ENCODE data around the gene STK40.
A peak's percentile ranks its signal among the peaks of the same experiment; 100 is the strongest.

Gene STK40

DNA sequence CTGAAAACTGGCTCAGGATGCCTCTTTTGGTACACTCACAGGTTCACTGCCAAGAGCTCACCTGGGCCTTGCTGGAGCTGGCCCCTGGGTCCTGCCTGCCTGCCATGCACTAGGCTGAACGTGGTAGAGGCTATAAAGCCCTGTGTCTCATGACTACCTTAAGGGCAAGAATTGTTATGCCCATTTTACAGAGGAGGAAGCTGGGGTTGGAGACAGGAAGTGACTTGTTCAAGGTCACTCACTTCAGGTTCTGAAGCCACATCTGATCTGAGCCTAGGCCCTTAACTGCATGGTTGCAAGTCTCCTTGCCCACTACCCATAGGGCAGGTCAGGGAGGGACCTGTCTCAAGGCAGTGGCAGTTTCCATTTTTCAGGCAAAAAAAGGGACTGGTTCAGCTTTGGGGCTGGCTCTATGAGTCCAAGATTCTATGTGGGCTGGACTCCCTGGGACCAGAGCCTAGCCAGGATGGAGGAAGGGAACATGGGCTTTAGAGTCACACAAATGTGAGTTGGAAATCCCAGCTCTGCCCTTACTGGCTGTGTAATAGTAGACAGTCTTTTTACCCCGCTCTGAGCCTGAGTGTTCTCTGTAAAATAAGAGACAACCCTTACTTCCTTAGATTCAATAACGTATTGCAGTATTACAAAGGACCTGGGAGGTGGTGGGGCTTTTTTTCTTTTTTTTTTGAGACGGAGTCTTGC is 7.8 kb downstream of the STK40 start:
- no peak for DNase-seq (ENCODE audit: low read depth in 2 of 3, low spot score in 2 of 3)

DNA sequence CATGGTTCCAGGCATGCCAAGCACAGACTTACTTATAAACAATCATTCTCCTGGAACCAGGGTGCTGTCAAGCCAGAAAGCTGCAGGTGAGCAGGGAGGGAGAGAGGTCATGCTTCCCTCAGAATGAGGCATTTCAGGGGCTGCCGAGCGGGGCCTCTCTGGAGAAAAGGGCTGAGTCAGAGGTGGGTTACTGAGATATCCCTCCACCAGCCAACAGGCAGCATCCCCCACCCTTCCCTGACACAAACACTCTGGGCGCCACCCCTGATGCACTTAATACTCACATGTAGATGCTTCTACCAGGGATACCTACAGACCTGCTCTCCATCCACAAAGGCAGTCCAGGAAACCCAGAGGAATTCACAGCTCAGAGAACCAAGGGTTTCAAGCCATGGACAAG is 13.1 kb downstream of the STK40 start:
- no peak for DNase-seq (ENCODE audit: low read depth in 2 of 3, low spot score in 2 of 3)

DNA sequence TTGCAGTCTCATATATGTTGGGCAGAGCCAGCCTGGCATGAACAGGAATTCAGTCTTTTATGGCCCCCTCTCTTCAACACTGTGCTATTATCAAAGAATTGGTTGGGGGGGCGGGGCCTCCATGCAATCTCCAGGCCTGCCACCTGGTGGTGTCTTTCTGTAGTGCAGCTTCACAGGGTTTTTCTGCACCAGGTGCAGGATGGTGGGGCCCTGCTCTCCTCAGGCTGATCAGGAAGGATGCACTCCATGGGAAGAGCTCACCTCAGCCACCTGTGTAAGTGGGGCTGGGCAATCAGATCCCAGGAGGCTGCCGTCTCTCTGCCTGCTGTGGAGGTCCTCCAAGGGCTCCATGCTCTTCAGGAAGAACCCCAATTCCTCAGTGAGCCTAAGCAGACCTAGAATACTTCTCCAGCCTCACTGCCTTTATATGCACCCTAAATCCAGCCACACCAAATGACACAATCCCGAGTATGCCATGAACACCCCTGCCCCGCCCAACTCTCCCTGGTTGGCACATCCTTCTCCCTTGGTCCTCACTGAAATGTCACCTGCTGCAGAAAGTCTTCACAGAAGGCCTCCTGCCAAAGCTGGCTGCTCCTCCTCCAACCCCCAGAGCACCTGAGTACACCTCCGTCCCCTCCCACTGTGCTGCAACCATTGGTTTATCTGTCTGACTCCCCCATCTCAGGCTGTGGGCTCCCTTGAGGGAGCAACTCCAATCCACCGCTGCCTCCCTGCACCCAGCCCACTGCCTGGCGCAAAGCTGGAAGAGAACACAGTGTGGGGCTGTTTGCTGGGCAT is 16.5 kb downstream of the STK40 start:
- peak; percentile 47 to 86 (median 82) for DNase-seq (ENCODE audit: low read depth in 2 of 3, low spot score in 2 of 3)

DNA sequence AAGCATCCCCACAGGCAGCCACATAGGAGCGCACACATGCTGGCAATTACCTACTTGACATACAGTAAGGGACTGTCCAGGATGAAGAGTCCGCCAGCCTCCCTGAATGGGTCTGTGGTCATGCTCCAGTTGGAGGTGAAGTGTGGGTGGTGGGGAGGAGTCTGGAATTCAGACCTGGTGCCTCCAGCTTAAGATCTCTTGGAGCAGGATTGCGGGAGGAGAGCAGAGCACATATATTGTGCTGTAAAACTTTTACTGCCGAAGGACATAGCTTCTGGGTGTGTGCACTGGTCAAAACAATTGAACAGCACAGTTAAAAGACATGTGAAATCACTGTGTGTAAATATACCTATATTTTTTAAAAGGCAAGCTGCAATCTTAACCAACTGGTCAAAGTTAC is 17.9 kb downstream of the STK40 start:
- DNase-seq (ENCODE audit: low read depth in 2 of 3, low spot score in 2 of 3): no peak

DNA sequence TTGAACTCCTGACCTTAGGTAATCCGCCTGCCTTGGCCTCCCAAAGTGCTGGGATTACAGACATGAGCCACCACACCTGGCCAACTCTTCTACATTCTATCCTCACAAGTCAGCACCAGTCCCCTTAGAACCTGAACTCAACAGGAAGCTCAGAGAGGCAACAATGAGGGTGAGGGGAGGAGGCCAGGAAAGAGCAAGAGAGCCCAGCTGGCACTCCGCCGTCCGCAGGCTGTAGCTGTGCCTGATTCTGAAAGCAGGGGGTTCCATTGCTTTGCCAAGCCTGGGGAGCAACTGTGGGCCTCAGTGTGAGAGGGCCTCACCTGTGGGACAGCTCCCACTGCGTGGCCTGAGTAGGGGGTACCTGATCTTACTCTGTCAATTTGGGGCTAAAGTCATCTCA is 18.7 kb downstream of the STK40 start:
- DNase-seq (ENCODE audit: low read depth in 2 of 3, low spot score in 2 of 3): no peak

DNA sequence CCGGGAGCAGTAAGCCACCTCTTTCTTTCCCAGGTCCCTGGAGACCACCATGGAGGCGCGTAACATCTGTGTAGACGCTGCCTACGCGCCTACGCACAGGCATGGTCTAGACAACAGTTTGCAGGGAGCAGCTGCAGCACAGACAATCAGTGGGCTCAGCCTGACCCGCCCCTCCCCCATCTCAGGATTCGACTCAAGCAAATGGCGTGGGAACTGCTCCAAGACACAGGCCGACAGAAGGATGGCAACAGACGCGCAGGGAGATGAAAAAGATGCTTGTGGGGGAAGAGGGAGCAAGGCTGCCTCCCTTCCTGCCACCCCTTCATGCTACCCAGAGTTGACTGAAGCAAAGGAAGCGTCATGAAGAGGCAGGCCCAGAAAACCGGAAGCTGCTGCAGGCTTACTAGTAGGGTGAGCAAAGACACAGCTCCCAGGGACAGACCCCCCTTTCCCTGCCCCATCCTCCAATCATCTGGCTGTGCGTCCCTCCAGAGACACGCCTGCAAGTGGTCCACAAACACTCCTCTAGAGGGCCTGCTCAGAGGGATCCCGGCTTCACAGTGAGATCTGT is 19.5 kb downstream of the STK40 start:
- DNase-seq (ENCODE audit: low read depth in 2 of 3, low spot score in 2 of 3): no peak

DNA sequence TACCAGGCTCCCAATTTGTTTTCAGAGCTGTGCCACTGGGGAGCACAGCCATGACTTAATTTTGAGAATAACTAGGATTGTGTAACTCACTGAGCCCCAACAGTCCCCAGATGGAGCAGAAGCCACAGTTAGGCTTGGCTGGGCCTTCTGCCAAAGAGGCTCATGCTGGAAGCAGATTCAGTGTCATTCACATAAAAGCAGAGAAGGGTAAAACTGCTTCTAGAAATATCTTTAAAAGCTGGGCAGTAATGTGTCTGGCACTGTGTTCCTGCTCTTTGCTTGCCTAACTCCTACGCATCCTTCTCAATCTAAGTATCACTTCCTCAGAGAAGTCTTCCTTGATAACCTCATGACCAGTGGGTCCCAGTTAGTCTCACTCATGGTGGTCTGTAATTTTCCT is 20.3 kb downstream of the STK40 start:
- DNase-seq (ENCODE audit: low read depth in 2 of 3, low spot score in 2 of 3): no peak

DNA sequence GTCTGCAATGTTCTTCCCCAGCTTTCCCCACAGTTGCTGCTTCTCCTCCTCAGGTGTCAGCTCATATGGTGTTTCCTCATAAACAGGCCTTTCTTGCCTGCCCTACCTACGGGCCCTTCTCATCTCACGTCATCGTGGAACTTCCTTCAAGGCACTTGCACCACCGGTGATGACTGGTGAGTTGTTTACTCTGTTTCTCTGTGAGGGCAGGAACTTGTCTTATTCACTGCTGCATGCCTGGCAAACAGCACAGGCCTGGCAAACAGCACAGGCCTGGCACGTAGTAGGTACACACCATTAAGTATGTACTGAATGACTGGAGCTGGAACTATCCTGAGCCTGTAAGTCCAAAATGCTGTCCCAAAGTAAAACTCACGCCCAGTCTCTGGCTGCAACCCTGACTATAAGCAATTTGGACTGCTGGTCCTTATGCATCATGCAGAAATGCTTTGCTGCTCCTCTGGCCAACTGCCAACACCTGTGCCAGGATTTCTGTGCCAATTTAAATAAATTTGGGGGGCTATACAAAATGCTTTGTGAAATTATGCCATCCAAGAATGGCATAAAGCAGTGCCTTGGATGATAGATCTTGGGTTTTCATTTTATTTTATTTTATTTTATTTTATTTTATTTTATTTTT is 25.7 kb downstream of the STK40 start:
- no peak for DNase-seq (ENCODE audit: low read depth in 2 of 3, low spot score in 2 of 3)

DNA sequence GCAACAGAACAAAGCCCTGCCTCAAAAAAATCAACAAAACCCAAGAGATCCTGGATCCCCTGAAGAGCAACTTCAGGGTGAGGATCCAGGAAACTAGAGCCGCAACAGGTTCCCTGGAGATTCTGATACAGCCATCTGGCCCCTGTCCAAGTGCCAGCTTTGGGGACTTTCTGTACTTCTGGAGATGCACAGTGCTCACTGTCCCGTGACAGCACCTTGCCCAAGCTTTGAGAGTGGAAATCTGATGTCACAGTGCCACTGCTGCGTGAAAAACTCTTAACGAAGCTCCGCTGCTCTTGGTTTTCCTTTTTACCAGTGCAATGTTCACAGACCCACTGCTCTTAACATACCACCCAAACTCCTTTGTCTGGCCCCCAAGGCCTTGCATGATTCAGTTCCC is 26.3 kb downstream of the STK40 start:
- DNase-seq (ENCODE audit: low read depth in 2 of 3, low spot score in 2 of 3): no peak

DNA sequence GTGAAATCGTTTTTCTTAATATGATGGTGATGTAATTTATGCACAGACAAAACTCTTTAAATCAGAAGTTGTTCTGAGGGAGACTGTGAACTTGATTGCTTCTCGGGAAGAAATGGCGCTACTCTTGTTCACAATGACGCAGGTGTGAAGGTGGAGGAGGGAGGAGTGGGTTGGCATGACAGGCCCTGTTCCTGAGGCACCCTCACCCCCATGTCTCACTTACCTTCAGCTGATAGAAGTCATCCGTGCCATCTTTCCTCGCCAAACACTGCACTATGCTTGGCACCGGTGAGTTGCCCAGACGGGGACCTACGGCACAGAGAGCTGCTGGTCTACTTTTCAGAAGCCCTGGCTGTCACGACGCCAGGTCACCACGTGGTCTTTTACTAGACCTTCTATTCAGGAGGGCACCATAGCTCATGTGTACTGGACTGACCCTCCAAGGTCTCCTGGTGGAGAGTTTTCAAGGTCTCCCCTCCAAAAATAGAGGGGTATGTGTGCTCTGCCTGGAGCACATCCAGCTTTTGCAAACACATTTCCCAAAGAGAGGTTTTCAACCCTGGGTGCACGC is 27.1 kb downstream of the STK40 start:
- no peak for DNase-seq (ENCODE audit: low read depth in 2 of 3, low spot score in 2 of 3)

DNA sequence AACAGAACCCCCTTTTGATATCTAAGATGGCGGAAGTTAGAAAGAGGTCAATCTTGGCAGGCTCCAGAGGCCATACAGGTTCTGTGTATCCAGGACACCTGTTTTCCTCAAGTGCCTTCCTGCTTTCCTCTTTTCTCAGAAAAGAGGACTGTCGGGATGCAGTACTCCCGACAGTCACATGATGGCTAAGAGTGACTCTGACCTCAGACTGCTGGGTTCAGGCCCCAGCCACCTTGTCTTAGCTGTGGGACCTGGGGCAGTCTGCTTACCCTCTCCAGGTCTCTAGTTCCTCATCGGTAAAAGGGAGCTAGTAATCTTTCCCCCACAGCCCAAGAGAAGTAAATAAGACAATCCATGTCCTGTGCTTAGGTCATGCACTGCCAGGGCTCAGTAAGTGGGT is 29.9 kb downstream of the STK40 start:
- no peak for DNase-seq (ENCODE audit: low read depth in 2 of 3, low spot score in 2 of 3)

DNA sequence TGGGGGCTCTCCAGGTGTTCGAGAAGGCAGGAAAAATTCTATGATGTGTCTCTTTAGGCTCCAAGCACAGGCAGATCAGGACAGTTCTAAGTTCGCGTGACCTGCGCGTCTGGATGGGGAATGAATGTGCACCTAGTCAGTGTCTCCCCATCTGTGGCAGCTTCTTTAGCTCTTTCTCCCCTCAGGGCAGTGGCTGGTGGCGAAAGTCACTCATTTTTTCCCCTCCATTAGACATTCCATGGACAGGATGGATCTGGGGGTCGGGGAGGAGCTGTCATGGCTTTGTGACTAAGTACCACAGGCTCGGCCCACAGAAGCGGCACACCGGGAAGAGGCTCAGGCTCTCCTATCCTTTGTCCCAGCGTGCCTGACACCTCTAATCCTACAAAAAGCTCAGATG is 31.2 kb downstream of the STK40 start:
- DNase-seq (ENCODE audit: low read depth in 2 of 3, low spot score in 2 of 3): no peak

DNA sequence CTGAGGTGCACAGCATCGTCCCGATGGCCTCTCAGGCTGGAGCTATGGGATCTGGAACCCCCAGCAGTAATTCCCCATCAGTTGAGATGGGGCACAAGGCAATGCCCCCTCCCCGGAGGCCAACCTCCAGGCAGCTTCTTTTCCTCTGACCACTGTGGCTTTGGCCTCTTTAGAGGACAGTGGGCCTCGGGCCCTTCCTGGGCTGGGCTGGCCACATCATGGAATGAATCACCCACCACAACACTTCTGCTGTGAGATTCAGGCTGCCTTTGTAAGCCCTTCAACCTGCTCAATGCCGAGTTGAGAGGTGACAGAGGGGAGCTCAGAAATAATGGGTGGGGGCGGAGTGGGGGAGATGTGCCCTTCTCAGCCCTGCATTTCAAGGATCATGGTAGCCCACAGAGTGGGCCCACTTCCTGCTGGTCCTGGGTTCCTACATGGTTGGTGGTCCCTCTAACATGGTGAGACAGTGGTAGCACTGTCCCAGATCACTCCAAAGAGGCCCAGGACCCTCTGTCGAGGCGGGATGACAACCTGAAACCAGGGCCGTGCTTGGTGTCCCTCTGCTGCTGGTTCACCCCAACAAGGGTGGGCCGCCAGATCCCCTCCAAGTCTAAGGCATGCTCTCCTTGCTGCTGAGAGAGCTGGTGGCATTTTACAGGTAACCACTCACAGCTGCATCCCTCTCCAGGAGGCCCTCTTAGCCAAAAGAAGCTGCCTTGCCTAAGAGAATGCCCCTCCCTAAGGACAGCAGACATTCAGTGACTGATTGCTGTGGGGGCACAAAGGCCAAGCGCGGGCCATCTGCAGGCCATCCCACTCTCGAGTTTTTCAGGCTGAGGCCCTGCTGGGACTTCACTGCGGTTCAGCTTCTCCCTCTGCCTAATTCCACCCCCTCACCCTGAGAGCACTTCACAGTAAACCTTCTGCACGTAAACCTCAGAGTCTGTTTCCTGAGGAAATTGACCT is 32.5 kb downstream of the STK40 start:
- no peak for DNase-seq (ENCODE audit: low read depth in 2 of 3, low spot score in 2 of 3)

DNA sequence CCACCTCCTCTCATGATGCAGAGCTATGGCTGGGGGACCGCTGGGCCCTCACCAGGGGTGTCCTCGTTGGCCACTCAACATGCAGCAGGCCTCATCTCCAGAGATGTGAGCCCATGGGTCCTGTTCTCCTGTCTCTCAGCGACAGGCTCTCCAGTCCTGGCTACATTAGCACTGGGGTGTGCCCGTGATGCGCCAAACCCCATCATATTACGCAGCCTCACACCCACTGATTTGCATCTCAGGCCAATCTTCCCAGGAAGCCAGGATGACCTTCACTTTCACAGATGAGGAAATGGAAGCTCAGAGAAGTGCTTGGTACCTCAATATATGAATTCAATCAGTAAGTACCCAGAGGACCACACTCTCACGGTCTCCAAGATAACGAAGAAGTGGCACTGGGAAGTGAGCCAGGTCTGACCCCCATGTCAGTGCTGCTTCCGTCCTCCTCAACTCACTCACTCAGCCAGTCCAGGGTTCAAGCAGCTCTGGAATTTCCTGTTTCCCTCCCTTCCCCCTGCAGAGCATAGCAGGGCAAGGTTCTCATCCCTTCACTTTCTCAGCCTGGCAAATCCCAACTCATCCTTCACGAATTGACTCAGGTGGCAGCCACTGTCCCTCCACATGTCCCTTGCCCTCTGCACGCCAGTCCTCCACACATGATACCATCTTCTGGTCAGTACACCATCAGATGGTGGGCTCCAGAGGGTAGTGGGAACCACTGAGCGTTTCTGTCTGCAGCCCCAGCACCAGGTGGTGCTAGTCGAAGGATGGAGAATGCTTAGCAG is 33.4 kb downstream of the STK40 start:
- no peak for DNase-seq (ENCODE audit: low read depth in 2 of 3, low spot score in 2 of 3)

DNA sequence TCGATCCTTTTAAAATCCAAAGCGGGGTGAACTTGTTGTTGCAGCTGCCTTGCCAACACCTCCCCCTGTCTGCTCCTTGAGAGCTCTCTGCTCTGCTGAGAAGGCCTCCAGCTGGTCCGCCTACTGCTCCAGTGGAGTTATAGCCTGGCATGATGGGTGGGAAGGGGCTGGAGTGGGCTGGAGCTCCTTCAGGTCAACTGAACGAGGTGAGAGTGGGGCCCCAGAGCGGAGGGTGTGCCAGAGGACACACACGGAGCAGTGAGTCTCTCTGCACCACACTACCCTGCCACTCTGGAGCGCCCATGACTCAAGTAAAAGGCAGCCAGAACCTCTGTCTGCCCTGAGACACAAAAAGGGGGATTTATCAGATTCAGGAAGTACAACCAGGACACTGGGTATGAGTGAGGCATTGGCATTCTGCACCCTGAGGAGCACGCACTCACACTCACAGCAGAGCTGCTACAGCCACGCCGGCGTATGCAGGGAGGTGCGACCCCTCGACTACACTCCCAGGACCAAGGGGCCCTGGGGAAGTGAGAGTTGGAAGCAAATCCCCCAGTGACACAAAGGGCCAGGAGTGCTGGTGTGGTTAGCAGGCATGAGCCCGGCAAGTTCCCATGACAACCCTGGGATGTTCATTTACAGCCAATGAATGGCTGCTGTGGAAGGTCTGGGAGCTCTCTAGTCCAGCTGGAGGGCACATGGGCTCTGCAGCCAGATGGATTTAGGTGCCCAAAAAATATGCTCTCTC is 34.3 kb downstream of the STK40 start:
- DNase-seq (ENCODE audit: low read depth in 2 of 3, low spot score in 2 of 3): no peak

DNA sequence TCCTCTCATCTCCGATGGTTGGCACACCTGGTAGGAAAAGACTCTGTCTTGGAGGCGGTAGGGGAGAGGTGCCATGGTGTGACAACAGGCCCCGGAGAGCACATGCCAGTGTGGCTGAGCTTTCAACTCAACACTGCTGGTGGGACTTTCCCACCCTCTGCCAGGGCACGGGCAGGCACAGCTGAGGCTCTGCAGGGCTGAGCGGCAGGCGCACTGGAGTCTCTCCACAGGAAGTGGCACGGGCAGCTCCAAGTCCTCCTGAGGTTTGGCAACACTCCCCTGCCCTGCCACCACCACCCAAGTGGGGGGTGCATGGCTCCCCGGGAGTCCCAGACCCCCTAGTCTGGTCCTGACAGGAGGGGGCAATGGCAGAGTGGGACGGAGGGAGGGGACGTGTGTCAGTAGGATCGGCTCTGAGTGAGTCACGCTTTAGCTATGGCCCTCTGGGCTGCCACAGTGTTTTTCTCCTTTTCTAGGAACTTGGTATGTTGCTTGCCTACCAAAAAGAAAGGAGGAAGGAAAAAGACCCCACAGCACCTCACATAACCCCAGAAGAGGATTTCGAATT is 35.0 kb downstream of the STK40 start:
- DNase-seq (ENCODE audit: low read depth in 2 of 3, low spot score in 2 of 3): no peak

DNA sequence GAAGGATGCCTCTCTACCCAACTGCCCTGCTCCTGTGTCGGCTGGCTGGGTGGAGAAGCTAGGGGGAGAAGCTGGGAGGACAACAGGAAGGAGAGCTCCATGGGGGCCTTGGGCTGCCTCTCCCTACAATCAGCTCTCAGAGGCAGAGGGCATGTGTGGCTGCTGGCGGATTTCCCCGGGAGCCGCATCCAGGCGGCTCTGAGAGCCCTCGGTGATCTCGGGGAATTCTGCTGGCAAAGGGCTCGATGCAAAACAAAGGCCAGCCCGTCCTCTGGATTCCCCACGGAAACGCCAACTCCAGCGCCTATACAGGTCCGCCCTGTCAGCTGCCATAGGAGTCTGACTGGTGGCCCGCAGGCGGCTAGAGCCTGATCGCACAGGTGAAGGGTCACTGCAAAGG is 35.9 kb downstream of the STK40 start:
- no peak for DNase-seq (ENCODE audit: low read depth in 2 of 3, low spot score in 2 of 3)

DNA sequence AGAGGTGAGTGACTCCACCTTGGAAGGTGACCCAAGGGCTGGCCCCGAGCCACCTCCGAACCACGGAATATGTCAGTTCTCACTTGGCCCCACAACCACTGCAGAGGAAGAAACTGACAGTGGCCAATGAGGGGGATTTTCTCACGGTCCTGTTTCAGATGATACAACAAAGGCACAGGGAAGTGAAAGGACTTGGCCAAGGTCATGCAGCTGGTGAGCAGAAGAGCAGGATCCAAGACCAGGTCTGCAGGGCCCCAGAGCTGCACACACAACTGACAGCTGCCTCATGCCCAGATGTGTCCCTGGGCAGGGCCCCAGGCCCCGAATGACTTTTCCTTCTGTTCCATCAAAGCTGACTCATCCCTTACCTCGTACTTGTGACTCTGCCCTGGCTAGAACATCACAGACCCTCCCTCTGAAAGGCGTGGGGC is 36.5 kb downstream of the STK40 start:
- DNase-seq (ENCODE audit: low read depth in 2 of 3, low spot score in 2 of 3): no peak

Data from activated CD8-positive, alpha-beta memory T cell treated with anti-CD3 and anti-CD28 coated beads for 48 hours (primary cell).